NB4 (cell line): ENCODE results near the gene NAA40.

ENCODE experiments used
- DNase-seq: peaks from one replicate; pipeline ENCODE4 v3.0.0; 2010; ENCODE audit warnings: low read depth
- H3K4me3 ChIP-seq: one replicate; pipeline ENCODE4 v1.5.1; 2011; ENCODE audit warnings: mild to moderate bottlenecking, low read depth, low read length, moderate library complexity
- CTCF ChIP-seq: IDR thresholded peaks from one replicate; pipeline ENCODE4 v1.5.1; 2012; ENCODE audit warnings: low read depth, low read length
- MYC ChIP-seq: IDR thresholded peaks from 2 replicates; pipeline ENCODE4 v1.6.1; 2011; ENCODE audit warnings: low read depth, low read length
- POLR2A ChIP-seq: IDR thresholded peaks from 2 replicates; pipeline ENCODE4 v1.6.1; 2011; ENCODE audit warnings: mild to moderate bottlenecking; ENCODE audit not compliant: insufficient read length; ENCODE audit errors: extremely low read depth
- TF ChIP-seq, protein P1 (sequence below): IDR thresholded peaks from 2 replicates; pipeline ENCODE4 v1.6.1; 2011; ENCODE audit warnings: low read depth, low read length

The NAA40 gene

DNA sequence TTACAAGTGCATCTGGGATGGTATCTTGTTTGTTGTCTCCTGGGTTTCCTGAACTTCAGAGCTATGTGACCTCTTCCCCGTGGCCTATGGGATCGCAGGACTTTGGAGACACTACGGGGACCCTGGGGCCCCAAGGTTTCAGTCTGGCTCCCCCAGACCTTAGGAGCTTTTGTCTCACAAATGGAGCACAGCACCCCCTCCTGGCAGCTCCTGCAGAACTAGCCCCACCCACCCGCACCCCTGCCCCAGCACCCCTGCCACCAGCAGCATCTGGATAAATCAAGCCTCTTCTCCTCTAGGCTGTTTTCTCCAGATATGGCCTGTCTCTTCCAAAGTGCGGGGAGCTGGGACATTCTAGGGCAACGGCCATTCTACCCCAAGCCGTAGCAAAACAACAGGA lies 32.2 kb upstream of the NAA40 start:
- TF ChIP-seq CTCF (peak; percentile 34), POLR2A (no peak), MYC (no peak)
- TF ChIP-seq, protein P1, sequence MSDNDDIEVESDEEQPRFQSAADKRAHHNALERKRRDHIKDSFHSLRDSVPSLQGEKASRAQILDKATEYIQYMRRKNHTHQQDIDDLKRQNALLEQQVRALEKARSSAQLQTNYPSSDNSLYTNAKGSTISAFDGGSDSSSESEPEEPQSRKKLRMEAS = no peak
- DNase-seq = peak; percentile 59
- H3K4me3 ChIP-seq = no peak overlapping the region

- DNase-seq = no peak
- TF ChIP-seq, protein P1 = no peak
- H3K4me3 ChIP-seq = no peak overlapping the region
Observed at GRCh38 chr11:63907063-63907462, 31.7 kb upstream of the NAA40 start.

DNA sequence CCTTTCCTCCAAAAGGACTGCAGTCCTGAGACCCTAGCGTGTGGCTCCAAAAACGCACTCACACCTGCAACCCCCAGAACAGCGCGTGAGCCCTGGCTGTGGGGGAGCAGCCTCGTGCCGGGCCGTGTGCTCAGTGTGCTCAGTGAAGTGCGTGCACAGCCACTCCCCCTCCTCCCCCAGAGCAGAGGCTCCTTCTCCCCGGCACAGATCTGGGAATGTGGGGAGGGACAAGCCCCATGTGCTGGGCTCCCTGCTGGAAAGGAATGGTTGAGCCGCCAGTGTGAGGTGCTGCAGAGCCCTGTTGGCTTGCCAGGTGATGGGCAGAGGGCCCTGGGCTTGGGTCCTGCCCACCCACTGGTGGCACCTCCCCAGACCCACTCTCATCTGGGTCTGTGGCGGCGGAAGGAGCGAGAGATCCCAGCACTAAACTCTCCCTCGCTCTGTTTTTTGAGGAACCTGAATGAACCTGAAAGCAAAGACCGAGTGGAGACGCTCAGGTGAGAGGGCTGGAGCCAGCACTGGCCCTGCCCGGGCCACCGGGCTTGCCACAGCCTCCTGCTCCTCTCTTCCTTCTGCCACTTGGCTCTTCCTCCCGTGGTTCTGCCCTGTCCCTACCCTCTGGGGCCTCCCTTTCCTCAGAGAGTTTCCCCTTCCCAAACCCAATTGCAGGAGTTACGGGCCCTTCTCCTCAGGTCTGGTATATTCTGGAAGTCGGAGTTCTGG lies 30.8 kb upstream of the NAA40 start:
- TF ChIP-seq POLR2A (no peak), CTCF (no peak), MYC (no peak)
- TF ChIP-seq, protein P1 = no peak
- no peak overlapping the region for H3K4me3 ChIP-seq
- no peak for DNase-seq

DNA sequence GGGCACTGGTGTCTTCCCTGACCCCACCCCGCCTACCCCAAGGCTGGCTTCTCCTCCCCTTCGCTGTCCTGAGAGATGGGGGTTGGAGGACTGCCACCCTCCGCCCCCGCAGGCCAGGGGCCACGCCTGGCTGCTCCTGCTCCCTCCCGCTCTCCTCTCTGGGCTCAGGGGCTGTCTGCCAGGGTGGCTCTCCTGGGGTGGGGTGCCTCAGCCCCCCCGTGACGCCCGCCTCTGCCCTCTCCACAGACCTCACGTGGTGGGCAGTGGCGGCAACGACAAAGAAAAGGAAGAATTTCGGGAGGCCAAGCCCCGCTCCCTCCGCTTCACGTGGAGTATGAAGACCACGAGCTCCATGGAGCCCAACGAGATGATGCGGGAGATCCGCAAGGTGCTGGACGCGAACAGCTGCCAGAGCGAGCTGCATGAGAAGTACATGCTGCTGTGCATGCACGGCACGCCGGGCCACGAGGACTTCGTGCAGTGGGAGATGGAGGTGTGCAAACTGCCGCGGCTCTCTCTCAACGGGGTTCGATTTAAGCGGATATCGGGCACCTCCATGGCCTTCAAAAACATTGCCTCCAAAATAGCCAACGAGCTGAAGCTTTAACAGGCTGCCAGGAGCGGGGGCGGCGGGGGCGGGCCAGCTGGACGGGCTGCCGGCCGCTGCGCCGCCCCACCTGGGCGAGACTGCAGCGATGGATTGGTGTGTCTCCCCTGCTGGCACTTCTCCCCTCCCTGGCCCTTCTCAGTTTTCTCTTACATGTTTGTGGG lies 30.0 kb upstream of the NAA40 start:
- DNase-seq = no peak
- TF ChIP-seq, protein P1 = no peak
- TF ChIP-seq POLR2A = no peak
- no peak for TF ChIP-seq MYC
- TF ChIP-seq CTCF = no peak
- H3K4me3 ChIP-seq = no peak overlapping the region

GRCh38 chr11:63909591-63910506 lies 29.0 kb upstream of the NAA40 start:
- no peak for DNase-seq
- no peak for TF ChIP-seq CTCF
- TF ChIP-seq MYC = no peak
- TF ChIP-seq, protein P1 = no peak
- no peak for TF ChIP-seq POLR2A
- H3K4me3 ChIP-seq = no peak overlapping the region
